Ecto neural progenitor cell (in vitro differentiated cells): Measurements from ENCODE around the gene GBP3.
"Not testable (repeated sequence)": the region's sequence is repeated elsewhere in the genome, so short reads cannot be mapped to it uniquely, and the experiment has no call there.

Experiments used
- DNase-seq: peaks from one replicate; pipeline ENCODE4 v3.0.0-alpha.2; 2018; ENCODE audit warnings: low spot score

GBP3 gene

DNA sequence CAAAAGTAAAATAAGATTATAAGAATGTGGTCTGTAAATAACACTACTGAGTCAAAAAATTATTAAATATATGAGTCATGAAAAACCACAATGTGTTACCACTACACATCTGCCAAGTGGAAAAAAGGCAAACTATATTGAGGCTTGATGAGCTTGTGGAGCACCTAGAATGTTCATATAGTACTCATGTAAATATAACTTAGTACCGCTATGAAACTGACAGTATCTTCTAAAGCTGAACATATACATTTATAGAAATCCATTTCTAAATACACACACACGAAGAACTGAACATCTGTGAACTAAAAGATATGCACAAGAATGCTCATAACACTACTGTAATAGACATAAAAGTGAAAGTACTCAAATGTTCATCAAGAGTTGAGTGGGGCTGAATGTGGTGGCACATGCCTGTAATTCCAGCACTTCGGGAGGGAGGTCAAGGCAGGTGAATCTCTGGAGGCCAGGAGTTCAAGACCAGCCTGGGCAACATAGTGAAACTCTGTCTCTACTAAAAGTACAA lies 18.5 kb upstream of the GBP3 start:
- DNase-seq = no peak

DNA sequence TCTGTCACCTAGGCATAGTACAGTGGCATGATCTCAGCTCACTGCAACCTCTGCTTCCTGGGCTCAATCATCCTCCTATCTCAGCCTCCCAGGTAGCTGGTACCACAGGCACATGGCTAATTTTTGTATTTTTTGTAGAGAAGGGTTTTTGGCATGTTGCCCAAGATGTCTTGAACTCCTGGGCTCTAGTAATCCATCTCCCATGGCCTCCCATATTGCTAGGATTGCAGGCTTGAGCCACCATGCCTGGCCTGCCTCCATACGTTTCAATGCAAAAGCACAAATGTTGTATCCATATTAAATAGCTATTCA lies 17.6 kb upstream of the GBP3 start:
- DNase-seq = no peak

DNA sequence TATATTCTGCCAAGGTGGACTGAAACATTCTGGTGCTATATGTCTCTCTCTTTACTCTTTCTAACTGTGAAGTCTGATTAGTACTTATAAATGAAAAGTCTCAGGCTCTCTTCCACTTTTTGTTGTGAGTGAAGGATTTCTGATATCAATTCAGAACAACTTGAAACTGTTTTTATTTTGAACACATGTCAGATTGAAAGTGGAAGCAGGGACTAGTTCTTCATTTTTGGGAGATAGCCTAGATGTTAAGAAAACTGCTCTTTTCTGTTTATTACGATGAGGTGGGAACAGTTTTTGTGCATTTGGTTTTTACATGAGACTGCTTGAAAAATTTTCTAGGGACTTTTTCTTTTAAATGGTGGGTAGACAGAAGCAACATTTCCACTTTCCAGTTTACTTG lies 14.5 kb upstream of the GBP3 start:
- no peak for DNase-seq

DNA sequence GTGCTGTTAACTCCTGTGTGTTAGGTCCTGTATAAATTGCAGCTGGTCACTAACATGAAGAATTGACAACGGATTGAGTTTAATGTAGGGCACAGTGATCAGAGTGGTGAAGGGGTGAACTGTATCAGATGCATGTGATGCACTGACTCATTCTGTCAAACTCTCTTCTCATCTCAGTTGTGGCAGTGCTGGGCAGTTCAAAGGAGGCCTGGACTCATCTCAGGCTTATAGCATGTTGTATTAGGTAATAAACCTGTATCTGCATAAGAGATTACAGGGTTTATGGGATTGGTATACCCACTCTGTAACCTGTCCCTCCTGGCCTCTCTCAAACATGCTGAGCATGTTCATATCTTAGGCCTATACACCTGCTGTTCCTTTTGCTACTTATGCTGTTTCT lies 12.4 kb upstream of the GBP3 start:
- DNase-seq = no peak

DNA sequence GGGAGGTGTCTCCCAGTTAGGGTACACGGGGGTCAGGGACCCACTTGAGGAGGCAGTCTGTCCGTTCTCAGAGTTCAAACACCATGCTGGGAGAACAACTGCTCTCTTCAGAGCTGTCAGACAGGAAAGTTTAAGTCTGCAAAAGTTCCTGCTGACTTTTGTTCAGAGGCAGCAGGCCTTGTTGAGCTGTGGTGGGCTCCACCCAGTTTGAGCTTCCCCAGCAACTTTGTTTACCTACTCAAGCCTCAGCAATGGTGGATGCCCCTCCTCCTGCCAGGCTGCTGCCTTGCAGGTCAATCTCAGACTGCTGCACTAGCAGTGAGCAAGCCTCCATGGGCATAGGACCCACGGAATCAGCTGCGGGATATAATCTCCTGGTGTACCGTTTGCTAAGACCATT lies 11.3 kb upstream of the GBP3 start:
- not testable (repeated sequence) for DNase-seq

GRCh38 chr1:89029051-89029450 lies 6.4 kb upstream of the GBP3 start:
- not testable (repeated sequence) for DNase-seq

- no peak for DNase-seq
These were observed 3.3 kb upstream of the GBP3 start for GRCh38 chr1:89025928-89026327.

GRCh38 chr1:89023026-89023425 lies 360 bp upstream of the GBP3 start:
- no peak for DNase-seq

DNA sequence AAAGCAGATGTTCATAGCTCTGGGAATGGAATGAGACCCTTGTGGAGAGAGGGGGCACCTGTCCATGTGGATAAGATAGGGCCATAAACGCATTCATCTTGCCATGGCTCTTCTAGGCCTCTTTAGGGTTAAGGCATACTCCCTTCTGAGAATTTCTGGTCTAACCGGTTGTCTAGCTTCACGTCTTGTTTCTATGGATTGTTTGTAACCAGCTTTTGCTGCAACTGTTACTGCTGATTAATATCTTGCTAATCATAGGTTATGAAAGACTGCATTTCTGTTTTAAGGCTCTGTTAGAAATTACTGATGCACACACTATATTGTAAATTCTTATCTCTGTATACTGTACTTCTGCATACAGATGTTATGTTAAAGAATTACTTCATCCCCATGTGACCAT lies 4.3 kb downstream of the GBP3 start:
- DNase-seq = not testable (repeated sequence)

DNA sequence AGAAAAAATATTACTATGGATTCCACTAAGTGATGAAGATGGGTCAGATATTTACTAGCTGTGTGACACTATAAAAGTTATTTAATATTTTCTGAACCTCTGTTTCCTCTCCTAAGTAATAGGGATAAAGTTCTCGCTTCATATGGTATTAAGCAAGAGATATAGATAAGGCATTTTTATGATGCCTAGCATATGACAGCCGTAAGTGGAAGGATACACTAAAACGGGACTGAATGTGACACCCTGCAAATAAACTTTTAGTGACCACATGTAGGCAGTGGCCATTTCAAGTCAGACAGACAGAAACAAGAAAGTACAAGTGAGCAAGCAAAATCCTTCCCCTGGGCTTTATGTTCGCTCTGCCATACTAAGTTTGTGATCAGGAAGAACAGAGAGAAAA lies 14.2 kb downstream of the GBP3 start:
- DNase-seq = no peak

DNA sequence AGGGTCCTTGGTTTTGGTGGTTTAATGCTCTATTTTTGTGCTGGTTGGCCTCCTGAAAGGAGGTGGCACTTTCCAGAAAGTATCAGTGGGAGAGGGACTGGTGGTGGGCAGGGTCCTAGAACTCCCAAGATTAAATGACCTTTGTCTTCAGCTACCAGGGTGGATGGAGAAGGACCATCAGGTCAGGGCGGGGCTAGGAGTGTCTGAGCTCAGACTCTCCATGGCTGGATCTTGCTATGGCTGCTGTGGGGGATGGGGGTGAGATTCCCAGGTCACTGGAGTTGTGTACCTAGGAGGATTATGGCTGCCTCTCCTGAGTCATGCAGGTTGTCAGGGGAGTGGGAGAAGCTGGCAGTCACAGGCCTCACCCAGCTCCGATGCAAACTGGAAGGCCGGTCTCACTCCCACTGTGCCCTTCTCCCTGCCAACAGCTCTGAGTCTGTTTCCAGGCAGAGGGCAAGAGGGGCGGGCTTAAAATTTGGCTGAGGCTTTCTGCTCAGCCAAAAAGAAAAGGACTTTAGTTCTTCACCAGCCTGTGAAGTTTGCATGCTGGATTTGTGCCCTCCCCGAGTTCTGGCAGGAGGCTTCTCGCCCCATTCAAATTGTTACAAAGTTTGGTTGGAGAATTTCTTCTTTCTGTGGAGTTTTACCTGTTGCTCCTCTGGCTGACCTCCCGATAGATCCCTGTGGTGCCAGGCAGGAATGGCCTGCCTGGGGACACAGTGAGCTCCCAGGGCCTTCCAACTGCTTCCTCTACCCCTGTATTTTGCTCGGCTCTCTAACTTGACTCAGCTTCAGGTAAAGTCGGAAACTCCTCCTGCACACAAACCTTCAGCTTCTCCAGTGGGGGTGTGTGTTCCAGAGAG lies 17.1 kb downstream of the GBP3 start:
- no peak for DNase-seq

- not testable (repeated sequence) for DNase-seq
These were observed 20.5 kb downstream of the GBP3 start for GRCh38 chr1:89002176-89002575.

DNA sequence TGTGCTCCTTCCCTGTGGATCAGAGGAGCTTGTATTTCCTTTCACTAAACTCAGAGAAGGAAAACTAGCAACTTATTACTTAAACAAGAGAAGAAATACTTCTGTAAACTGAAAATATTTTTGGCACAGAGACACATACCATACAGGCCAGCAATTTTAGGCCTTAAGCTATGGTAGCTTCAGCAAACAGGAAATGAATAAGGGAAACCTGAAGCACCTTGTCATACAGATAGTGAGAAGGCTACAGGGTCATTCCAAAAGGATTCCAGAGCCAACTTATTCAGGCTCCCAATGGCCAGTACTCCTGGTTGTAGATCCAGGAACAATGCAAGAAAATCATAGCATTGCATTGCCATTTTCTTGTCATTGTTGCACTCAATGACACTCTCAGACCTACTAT lies 21.2 kb downstream of the GBP3 start:
- DNase-seq = no peak

DNA sequence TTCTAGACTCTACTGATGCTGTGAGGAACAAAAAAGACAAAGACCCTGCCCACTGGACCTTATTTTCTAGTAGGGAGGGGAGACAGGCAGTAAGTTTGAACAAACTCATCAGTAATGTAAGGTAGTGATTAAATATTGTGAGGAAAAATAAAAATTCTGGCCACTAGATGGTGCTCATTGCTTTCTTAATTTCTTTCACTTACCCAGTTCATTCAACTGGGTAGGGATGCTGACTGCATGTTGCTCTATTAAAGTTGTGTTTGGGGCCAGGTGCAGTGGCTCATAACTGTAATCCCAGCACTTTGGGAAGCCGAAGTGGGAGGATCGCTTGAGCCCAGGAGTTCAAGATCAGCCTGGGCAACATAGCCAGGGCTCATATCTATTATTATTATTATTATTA lies 23.9 kb downstream of the GBP3 start:
- DNase-seq = no peak

GRCh38 chr1:88990426-88990825 lies 32.2 kb downstream of the GBP3 start:
- DNase-seq = no peak

DNA sequence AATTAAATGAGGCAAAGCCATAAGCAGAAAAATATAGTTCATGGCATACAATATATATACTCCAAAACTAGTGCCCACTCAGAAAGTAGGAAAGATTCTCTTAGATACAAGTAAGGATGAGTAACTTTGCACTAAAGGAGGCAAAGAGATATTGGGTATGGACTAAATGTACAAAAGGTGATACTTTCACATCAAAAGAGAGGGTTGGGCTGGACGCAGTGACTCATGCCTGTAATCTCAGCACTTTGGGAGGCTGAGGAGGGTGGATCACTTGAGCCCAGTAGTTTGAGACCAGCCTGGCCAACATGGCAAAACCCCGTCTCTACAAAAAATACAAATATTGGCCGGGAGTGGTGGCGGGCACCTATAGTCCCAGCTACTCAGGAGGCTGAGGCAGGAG lies 37.0 kb downstream of the GBP3 start:
- DNase-seq = no peak

DNA sequence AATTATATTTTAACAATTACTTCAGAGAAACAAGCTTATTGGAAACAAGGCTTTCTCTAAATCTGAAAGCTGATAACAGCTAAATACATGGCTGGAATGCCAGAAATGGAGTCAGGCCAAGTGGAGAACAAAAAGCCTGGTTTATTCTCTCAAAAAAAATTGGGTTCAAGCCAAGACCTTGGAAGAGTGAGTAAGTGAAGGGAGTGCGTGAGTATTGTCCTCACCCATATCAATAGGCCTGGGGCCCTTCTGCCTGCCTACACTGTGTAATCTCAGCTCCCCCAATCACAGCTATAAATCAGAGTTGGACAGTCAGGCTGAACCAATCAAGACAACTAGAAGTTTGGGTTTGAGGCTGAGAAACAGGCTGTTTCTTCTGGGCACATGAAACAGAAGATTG lies 37.6 kb downstream of the GBP3 start:
- DNase-seq = no peak

GRCh38 chr1:88984569-88984968 lies 38.1 kb downstream of the GBP3 start:
- no peak for DNase-seq

GRCh38 chr1:88983791-88984559 lies 38.7 kb downstream of the GBP3 start:
- DNase-seq = no peak

DNA sequence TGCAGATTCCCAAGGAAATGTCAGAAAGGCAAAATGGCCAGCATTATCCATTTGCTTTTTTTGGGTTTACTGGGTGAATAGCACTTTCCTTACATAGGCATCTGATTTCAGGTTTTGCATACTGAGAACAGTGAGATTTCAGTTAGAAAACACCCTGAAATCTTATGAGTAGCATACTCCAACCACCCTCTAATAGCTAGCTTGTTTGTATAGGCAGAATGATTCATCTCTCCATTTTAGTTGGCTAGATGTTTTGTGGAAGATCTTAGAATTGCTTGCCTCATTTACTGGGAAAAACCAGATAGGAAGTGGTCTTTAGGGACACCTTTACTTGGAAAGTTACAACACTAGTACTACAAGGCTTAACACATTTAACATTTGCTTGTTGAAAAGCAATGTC lies 40.6 kb downstream of the GBP3 start:
- no peak for DNase-seq

DNA sequence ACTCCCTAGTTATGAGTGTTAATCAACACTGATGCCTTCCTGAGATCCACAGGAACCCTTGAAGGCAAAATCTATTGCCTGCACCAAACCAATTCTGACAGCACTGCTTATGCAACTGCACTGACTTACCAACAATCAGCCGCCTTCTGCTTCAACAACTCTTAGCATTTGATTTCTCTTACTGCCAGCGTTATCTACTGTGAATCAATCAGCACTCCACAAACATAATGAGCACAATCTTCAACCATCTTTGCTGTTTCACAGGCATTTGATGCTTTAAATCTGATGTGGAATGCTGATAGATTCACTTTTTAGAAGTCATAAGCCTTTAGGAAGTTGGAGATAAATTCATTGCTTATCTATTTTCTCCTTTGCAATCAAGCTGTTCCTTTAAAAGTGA lies 41.2 kb downstream of the GBP3 start:
- not testable (repeated sequence) for DNase-seq

DNA sequence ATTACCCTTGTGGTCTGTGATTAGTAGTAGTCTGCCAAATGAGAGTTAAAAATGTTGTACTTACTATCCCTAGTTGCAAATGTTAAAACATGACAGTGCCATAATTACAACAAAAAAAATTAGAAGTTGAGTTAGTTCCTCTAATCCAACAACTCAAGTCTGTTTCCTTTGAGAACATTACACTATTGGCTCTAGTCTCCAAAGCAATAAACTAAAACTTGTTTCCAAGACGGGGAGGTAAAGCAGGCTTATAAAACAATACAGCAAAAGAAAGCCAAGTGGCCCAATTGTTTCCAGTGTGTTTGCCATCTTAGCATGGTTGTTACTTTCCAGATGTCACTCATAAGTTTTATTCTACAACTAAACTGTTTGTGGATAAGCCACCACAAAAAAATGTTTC lies 41.8 kb downstream of the GBP3 start:
- no peak for DNase-seq

DNA sequence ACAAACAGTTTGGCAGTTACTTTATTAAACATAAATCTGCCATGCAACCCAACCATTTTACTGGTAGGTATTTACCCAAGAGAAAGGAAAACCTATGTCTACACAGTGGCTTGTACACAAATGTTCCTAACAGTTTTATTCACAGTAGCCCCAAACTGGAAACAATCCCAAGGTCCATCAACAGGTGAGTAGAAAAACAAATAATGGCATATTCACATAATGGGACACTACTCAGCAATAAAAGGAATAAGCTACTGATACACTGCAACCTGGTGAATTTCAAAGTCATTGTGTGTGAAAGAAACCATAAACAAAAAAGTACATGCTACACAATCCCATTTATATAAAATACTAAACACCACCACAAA lies 42.9 kb downstream of the GBP3 start:
- no peak for DNase-seq
